Stimulated activated CD4-positive, alpha-beta T cell treated with anti-CD3 and anti-CD28 coated beads, Interleukin-1b, Interleukin-23, amount 100 ng/mL, for 24 hours (primary cell): ENCODE data around the gene PDK1.

Experiments used
- DNase-seq, 4 experiments: peaks; one replicate each; pipeline ENCODE4 v3.0.0-alpha.2; 2020; ENCODE audit warnings: low read depth in 4 of 4, low spot score in 1 of 4

Gene PDK1

DNA sequence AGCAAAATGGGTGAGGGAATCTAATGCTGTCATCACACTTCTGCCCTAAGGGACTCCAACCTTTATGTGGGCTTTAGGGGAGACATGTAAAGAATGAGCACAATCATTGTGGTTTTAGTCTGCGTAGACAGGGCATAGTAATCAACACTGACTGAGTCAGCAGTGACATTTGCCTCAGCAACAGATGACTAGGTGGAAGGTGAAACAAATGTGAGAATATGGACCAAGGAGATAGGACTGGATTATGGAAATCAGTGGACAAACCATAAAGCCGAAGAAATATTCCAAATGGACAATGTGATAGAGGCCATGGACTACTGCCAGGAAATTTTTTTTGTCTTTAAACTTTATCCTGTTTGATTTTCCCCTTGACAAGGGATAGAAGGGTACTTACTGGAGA is 83.9 kb downstream of the PDK1 start:
- DNase-seq: no peak

DNA sequence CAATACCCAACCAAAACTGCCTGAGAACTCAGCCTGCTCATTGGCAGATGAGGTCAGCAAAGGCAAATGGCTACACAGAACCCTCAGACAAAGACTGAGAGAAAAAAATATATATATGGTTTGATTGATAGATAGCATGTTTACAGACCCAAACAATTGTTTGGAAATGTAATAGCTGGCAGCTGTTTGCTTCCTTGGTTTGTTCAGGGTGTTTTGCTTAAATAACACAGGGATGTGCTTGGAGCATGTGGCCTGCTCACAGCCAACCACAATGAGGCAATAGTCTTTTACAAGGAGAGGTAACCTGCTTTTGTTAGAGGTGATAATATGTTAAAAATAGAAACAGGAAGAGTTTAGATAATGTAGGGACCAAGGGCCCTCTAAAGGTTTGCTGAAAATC is 84.5 kb downstream of the PDK1 start:
- no peak for DNase-seq

DNA sequence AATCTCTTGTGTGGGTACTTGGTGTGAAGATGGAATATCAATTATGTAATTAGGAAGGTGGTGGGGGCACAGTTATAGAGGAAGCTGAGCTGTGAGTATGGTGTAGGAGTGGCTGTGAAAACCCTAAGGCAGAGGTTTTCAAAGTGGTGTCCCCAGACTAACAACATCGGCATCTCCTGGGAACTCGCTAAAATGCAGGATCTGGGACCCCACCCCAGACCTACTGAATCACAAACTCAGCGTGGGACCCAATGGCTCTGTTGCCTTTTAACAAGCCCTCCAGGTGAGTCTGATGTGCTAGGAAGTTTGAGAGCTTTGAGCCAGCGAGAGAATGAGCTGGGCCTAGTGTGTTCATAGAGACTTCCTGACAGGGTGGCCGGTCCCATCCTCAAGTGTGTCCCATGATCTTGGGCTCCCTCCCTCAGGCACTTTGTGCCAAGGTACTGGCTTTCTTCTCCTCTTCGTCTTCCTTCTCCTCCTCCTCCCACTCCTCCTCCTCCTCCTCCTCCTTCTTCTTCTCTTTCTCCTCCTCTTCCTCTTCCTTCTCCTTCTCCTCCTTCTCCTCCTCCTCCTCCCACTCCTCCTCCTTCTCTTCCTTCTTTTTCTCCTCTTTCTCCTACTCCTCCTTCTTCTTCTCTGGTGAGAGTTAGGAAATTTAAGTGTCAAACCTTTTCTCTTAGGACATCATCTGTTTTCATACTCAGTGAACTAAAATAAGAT is 86.6 kb downstream of the PDK1 start:
- no peak for DNase-seq

DNA sequence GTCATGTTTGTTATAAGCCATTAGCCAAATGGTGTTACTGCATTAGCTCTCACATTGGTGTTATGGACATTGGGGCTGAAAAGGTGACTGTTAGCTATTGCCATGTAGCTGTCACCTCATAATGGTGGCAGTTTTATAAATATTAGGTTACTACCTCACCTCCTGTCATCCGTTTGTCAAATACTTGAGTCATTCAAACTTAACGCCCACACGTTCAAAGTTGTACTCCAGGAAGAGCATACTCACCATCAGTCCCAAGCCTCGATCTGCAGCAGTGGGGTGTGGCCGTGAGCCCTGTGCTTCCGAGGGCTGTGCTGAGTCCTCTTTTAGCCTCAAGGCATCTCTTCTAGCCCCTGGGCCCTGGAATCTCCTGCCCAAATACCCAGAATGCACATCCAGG is 87.3 kb downstream of the PDK1 start:
- DNase-seq: no peak

DNA sequence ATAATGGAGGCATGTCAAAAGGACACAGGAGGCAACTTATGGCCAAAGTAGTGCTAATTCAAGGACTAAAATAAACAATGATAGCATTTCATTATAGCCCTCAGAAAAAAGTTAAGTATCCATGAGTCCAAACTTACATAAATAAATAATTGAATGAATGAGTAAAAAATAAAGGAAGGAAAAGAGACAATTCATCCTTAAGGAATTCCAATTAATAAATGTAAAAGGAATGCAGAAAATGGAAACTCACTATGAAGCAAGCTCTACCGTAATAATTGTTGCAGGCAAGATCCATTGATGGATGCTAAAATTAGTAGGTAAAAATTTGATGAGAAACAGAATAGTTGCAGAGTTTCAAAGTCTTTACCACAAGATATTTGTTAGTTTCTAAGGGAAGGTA is 91.5 kb downstream of the PDK1 start:
- DNase-seq: no peak

DNA sequence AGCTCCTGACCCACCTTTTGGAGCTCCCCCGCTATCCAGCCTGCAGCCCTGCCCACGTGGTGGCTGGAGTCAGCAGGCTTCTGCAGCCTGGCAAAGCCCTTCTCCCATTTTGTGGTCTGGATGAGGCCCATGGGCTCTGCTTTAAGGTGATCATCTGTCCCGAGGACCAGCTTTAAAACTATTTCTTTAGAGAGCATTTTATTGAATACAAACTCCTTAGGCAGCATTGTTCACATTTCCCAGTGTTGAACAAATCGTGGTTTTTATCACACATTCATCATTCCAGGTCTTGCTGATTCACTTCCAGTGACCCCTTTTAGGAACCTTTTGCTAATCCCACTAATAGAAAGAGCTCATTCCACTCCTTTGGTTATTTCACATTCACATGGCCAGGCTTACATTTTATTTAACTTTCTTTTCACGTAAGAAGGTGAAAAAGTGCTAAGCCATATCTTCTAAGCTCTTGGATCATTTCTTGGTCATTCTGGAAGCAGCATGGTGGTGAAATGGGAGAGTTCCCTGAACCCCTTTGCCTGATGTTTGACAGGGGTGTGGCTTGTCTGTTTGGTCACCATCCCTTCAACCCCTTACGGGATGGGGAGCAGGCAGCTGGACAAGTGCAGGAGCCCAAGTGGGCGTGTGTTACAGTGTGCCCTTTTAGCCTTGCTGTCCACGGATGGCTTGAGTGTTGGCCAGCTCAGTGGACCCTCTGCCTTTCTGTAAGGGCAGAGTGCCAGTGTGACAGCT is 99.4 kb downstream of the PDK1 start:
- no peak for DNase-seq

DNA sequence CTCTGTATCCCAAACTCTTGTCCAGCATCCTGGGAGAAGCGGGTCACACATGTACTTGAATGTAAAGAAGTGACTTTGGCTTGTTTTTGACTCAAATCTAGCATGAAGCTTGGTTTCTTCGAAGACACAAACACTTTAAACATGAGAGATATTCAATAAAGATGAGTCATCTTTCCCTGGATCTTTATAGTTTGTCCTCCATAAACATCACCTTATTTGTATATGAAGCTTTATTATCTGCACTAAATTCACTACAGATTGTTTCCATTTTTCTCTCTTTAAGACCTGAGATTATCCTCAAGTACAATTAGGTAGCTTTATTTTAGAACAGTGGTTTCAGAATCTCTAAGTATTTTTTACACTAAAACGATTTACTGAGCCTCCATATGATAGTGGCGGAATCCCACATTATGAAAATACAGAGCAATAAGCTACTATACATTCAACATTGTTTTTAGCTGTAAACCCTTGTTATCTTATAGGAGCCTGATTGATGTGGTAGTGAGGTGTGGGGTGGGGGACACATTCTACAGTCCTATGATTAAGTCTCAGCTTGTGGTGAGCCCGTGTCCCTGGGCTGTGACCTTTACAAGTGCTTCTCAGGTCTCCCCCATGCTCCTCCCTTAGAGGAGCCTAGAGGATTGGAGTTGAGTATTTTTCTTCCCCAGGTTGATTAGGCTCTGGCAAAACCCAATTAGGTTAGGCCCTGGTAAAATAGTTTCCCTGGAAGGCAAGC is 100.1 kb downstream of the PDK1 start:
- DNase-seq: no peak
